ENCODE results near the gene ALG3.

GRCh38 chr3:184218814-184219213, 29.9 kb downstream of the ALG3 start:
- TF ChIP-seq CTCF (conservative IDR thresholded peaks at IDR 0.05) = no peak
- TF ChIP-seq EZH2 (IDR thresholded peaks at IDR 0.05; ENCODE audit: low read depth) = no peak
